ENCODE data around the gene STAC2. TPM values are rescaled to one million over a fixed set of nuclear protein-coding genes. Genes with fewer than 3 reads are reported as not detected.

The STAC2 gene
- total RNA-seq, 1 experiment from 2014 or later: not detected

- Histone ChIP-seq H3K36me3 (ENCODE audit: insufficient read depth, low read length) (peaks cover 24% of the 10 kb centered on the region), H3K4me2 (ENCODE audit: low read depth, low read length, poor library complexity, severe bottlenecking) (no peak overlapping the region), H3K9me3 (ENCODE audit: low read length) (no peaks in the 10 kb centered on the region), H3K27ac (ENCODE audit: low read length) (no peak overlapping the region), H3K4me1 (ENCODE audit: low read length) (peaks cover 41% of the 10 kb centered on the region), H3K79me2 (ENCODE audit: low read length) (no peaks in the 10 kb centered on the region), H4K20me1 (ENCODE audit: insufficient read depth, low read depth, low read length) (peaks cover 9% of the 10 kb centered on the region; the same call in 1 of the 2 replicates), H3K27me3 (ENCODE audit: low read length) (no peaks in the 10 kb centered on the region), H3K9ac (ENCODE audit: low read length) (no peak overlapping the region), H3K4me3 (ENCODE audit: low read length) (no peak overlapping the region), H2AFZ (ENCODE audit: low read length) (no peak overlapping the region), H3K9me2 (replicated peaks; ENCODE audit: insufficient read depth, low read length) (no peaks in the 10 kb centered on the region)
- DNase-seq: no peak
Observed at GRCh38 chr17:39178536-39178935, 47.2 kb downstream of the STAC2 start.

DNA sequence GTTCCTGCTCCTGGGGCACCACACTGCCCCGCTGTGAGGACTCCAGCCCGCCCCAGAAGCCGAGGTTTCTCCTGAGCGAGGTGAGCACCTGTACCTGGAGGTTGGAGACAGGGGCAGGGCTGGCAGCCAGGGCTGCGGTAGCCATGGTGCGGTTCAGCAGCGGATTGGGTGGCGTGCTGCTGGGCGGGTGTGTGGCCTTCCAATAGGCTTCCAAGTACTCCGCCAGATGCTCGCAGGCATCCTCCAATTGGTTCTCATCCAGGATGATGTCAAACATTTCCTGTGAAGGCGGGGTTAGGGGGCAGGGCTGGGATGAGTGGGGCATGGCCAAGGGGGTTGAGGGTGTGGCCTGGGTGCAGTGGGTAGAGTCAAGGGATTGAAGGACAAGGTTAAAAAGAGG is 48.5 kb downstream of the STAC2 start:
- Histone ChIP-seq H3K9me2 (replicated peaks; ENCODE audit: insufficient read depth, low read length) (no peaks in the 10 kb centered on the region), H2AFZ (ENCODE audit: low read length) (no peak overlapping the region), H3K4me3 (ENCODE audit: low read length) (no peak overlapping the region), H3K79me2 (ENCODE audit: low read length) (no peaks in the 10 kb centered on the region), H3K27ac (ENCODE audit: low read length) (no peak overlapping the region), H3K27me3 (ENCODE audit: low read length) (no peaks in the 10 kb centered on the region), H3K4me2 (ENCODE audit: low read depth, low read length, poor library complexity, severe bottlenecking) (no peak overlapping the region), H4K20me1 (ENCODE audit: insufficient read depth, low read depth, low read length) (peaks cover 9% of the 10 kb centered on the region; the same call in 1 of the 2 replicates), H3K9me3 (ENCODE audit: low read length) (no peaks in the 10 kb centered on the region), H3K36me3 (ENCODE audit: insufficient read depth, low read length) (peaks cover 15% of the 10 kb centered on the region; the same call in 1 of the 2 replicates), H3K9ac (ENCODE audit: low read length) (no peak overlapping the region), H3K4me1 (ENCODE audit: low read length) (peaks cover 46% of the 10 kb centered on the region)
- peak; percentile 67 for DNase-seq

- peak overlapping the region; percentile 50 for H3K4me2 ChIP-seq (ENCODE audit: low read depth, low read length, poor library complexity, severe bottlenecking)
- peak overlapping the region; percentile 80 for H3K27ac ChIP-seq (ENCODE audit: low read length)
Observed at GRCh38 chr17:39175695-39176093, 50.1 kb downstream of the STAC2 start.

DNA sequence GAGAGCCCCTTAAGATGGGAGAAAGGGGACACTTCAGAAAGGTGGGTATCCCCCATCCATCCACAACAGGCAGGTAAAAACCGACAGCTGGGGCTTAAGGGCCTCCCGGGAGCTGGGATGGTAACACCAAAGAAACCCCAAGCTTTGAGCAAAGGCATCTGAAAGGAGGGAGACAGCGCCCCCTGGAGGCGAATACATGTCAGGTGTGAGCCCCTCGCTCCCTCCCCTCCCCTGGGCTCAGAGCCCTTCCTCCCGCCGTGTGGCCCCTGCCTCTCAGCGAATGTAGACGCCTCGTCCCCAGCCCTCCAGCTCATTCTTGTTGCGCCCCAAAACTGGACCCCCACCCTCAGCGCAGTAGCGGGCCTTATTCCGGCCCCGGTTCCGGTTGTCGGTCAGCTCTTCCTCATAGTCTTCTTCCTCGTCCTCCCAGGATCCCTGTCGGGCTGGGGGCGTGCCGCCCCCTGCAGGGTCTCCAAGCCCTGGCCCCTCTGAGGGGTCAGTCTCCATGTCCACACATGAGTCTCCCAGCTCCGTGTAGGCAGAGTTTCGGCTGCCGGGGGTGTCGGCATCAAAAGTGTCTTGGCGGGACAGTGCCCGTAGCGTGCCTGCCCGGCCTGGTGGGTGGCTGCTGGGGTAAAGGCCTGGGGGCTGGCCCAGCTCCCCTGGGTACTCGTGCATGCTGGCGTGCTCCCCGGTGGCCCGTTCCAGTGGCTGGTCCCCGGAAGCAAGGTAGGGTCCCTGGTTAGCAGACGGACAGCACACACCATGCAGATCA is 50.6 kb downstream of the STAC2 start:
- Histone ChIP-seq H3K4me3 (ENCODE audit: low read length) (no peak overlapping the region), H3K9me3 (ENCODE audit: low read length) (no peaks in the 10 kb centered on the region), H3K27me3 (ENCODE audit: low read length) (no peaks in the 10 kb centered on the region), H3K36me3 (ENCODE audit: insufficient read depth, low read length) (peaks cover 10% of the 10 kb centered on the region; the same call in 1 of the 2 replicates), H3K4me2 (ENCODE audit: low read depth, low read length, poor library complexity, severe bottlenecking) (peak overlapping the region; percentile 50), H3K9ac (ENCODE audit: low read length) (peak overlapping the region; percentile 32), H4K20me1 (ENCODE audit: insufficient read depth, low read depth, low read length) (peaks cover 9% of the 10 kb centered on the region; the same call in 1 of the 2 replicates), H3K27ac (ENCODE audit: low read length) (peak overlapping the region; percentile 80), H2AFZ (ENCODE audit: low read length) (no peak overlapping the region), H3K9me2 (replicated peaks; ENCODE audit: insufficient read depth, low read length) (no peaks in the 10 kb centered on the region), H3K4me1 (ENCODE audit: low read length) (peaks cover 46% of the 10 kb centered on the region), H3K79me2 (ENCODE audit: low read length) (no peaks in the 10 kb centered on the region)
- DNase-seq: peak; percentile 93

More at GRCh38 chr17:39175695-39176093, 50.1 kb downstream of the STAC2 start:
- H3K4me1 ChIP-seq (ENCODE audit: low read length): peaks cover 46% of the 10 kb centered on the region
- H3K9me2 ChIP-seq (replicated peaks; ENCODE audit: insufficient read depth, low read length): no peaks in the 10 kb centered on the region
- peak; percentile 75 for DNase-seq
- peaks cover 9% of the 10 kb centered on the region; the same call in 1 of the 2 replicates for H4K20me1 ChIP-seq (ENCODE audit: insufficient read depth, low read depth, low read length)
- H3K9me3 ChIP-seq (ENCODE audit: low read length): no peaks in the 10 kb centered on the region
- no peak overlapping the region; the same call in 1 of the 2 replicates for H3K4me3 ChIP-seq (ENCODE audit: low read length)
- H3K36me3 ChIP-seq (ENCODE audit: insufficient read depth, low read length): peaks cover 10% of the 10 kb centered on the region; the same call in 1 of the 2 replicates
- no peaks in the 10 kb centered on the region for H3K79me2 ChIP-seq (ENCODE audit: low read length)
- H3K9ac ChIP-seq (ENCODE audit: low read length): peak overlapping the region; percentile 32
- H3K27me3 ChIP-seq (ENCODE audit: low read length): no peaks in the 10 kb centered on the region
- no peak overlapping the region for H2AFZ ChIP-seq (ENCODE audit: low read length)

GRCh38 chr17:39173526-39174274 is 52.0 kb downstream of the STAC2 start:
- Histone ChIP-seq H3K36me3 (ENCODE audit: insufficient read depth, low read length) (peaks cover 10% of the 10 kb centered on the region; the same call in 1 of the 2 replicates), H3K79me2 (ENCODE audit: low read length) (no peaks in the 10 kb centered on the region), H3K9ac (ENCODE audit: low read length) (no peak overlapping the region), H3K9me2 (replicated peaks; ENCODE audit: insufficient read depth, low read length) (no peaks in the 10 kb centered on the region), H3K4me2 (ENCODE audit: low read depth, low read length, poor library complexity, severe bottlenecking) (peak overlapping the region; percentile 15), H4K20me1 (ENCODE audit: insufficient read depth, low read depth, low read length) (peaks cover 9% of the 10 kb centered on the region; the same call in 1 of the 2 replicates), H3K9me3 (ENCODE audit: low read length) (no peaks in the 10 kb centered on the region), H3K27me3 (ENCODE audit: low read length) (no peaks in the 10 kb centered on the region), H3K4me1 (ENCODE audit: low read length) (peaks cover 46% of the 10 kb centered on the region), H3K4me3 (ENCODE audit: low read length) (no peak overlapping the region), H2AFZ (ENCODE audit: low read length) (no peak overlapping the region), H3K27ac (ENCODE audit: low read length) (no peak overlapping the region)
- DNase-seq: peak; percentile 43

GRCh38 chr17:39173080-39173479 is 52.7 kb downstream of the STAC2 start:
- Histone ChIP-seq H3K36me3 (ENCODE audit: insufficient read depth, low read length) (peaks cover 9% of the 10 kb centered on the region; the same call in 1 of the 2 replicates), H3K27me3 (ENCODE audit: low read length) (no peaks in the 10 kb centered on the region), H3K4me3 (ENCODE audit: low read length) (no peak overlapping the region), H3K9me2 (replicated peaks; ENCODE audit: insufficient read depth, low read length) (no peaks in the 10 kb centered on the region), H3K9me3 (ENCODE audit: low read length) (no peaks in the 10 kb centered on the region), H3K9ac (ENCODE audit: low read length) (no peak overlapping the region), H2AFZ (ENCODE audit: low read length) (no peak overlapping the region), H3K4me1 (ENCODE audit: low read length) (peaks cover 46% of the 10 kb centered on the region), H3K79me2 (ENCODE audit: low read length) (no peaks in the 10 kb centered on the region), H3K4me2 (ENCODE audit: low read depth, low read length, poor library complexity, severe bottlenecking) (no peak overlapping the region), H4K20me1 (ENCODE audit: insufficient read depth, low read depth, low read length) (peaks cover 9% of the 10 kb centered on the region; the same call in 1 of the 2 replicates), H3K27ac (ENCODE audit: low read length) (no peak overlapping the region)
- no peak for DNase-seq

DNA sequence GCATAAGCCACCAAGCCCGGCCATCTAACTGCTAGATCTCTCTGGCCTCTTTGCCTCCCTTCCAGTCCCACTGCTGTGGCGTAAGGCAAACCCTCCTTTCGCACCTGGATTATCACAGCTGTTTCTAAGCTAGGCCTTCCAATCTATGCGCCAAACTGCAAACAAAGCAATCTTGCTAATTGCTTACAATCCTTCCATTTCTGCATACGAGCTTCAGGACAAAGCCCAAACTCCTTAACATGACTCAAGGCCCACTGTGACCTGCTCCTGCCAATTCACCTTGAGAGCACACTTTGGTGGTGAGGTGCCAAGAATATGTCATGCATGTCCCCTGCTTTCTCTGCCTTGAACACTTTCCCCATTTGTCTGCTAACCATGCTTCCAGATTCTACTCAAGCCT is 53.8 kb downstream of the STAC2 start:
- Histone ChIP-seq H3K4me3 (ENCODE audit: low read length) (no peak overlapping the region), H3K9me2 (replicated peaks; ENCODE audit: insufficient read depth, low read length) (no peaks in the 10 kb centered on the region), H3K4me1 (ENCODE audit: low read length) (peaks cover 38% of the 10 kb centered on the region), H3K4me2 (ENCODE audit: low read depth, low read length, poor library complexity, severe bottlenecking) (no peak overlapping the region), H3K36me3 (ENCODE audit: insufficient read depth, low read length) (no peaks in the 10 kb centered on the region; the same call in 1 of the 2 replicates), H2AFZ (ENCODE audit: low read length) (no peak overlapping the region), H3K9me3 (ENCODE audit: low read length) (no peaks in the 10 kb centered on the region), H4K20me1 (ENCODE audit: insufficient read depth, low read depth, low read length) (peaks cover 9% of the 10 kb centered on the region; the same call in 1 of the 2 replicates), H3K27me3 (ENCODE audit: low read length) (no peaks in the 10 kb centered on the region), H3K79me2 (ENCODE audit: low read length) (no peaks in the 10 kb centered on the region), H3K9ac (ENCODE audit: low read length) (no peak overlapping the region), H3K27ac (ENCODE audit: low read length) (no peak overlapping the region)
- DNase-seq: no peak

- no peaks in the 10 kb centered on the region for H3K79me2 ChIP-seq (ENCODE audit: low read length)
- no peaks in the 10 kb centered on the region for H3K9me2 ChIP-seq (replicated peaks; ENCODE audit: insufficient read depth, low read length)
- H3K9me3 ChIP-seq (ENCODE audit: low read length): no peaks in the 10 kb centered on the region
- peaks cover 24% of the 10 kb centered on the region for H3K4me1 ChIP-seq (ENCODE audit: low read length)
- no peak for DNase-seq
- no peaks in the 10 kb centered on the region; the same call in 1 of the 2 replicates for H3K36me3 ChIP-seq (ENCODE audit: insufficient read depth, low read length)
- H2AFZ ChIP-seq (ENCODE audit: low read length): no peak overlapping the region
- H3K4me2 ChIP-seq (ENCODE audit: low read depth, low read length, poor library complexity, severe bottlenecking): no peak overlapping the region
- H3K9ac ChIP-seq (ENCODE audit: low read length): no peak overlapping the region
- no peaks in the 10 kb centered on the region for H3K27me3 ChIP-seq (ENCODE audit: low read length)
- no peak overlapping the region for H3K4me3 ChIP-seq (ENCODE audit: low read length)
- H3K27ac ChIP-seq (ENCODE audit: low read length): no peak overlapping the region
- 0 out of 2 replicates have a peak, but pooled peaks cover 5% of the 10 kb centered on the region for H4K20me1 ChIP-seq (ENCODE audit: insufficient read depth, low read depth, low read length)
Observed at GRCh38 chr17:39170558-39170957, 55.2 kb downstream of the STAC2 start.

All from Karpas-422 (cell line).